Central memory CD8-positive, alpha-beta T cell (primary cell): ENCODE results near the gene ZBTB6.

ENCODE experiments used
- ATAC-seq: fragments of 150-1000 bp; cut with Tn5 transposase; replicated peaks from 2 replicates; pipeline ENCODE4 v1.10.0; 2022; ENCODE audit warnings: mild to moderate bottlenecking, moderate FRiP score, moderate number of reproducible peaks; ENCODE audit not compliant: poor library complexity, severe bottlenecking; ENCODE audit errors: extremely low read depth
- DNase-seq, 2 donors: peaks; one replicate each; pipeline ENCODE4 v3.0.0; 2021; ENCODE audit warnings: low spot score in 2 of 2
- H3K27ac Mint-ChIP-seq: one replicate; pipeline ENCODE4 v1.8.0; 2022; ENCODE audit warnings: low read depth, mild to moderate bottlenecking, moderate library complexity, mixed read lengths
- H3K27me3 Mint-ChIP-seq: one replicate; pipeline ENCODE4 v1.8.0; 2022; ENCODE audit warnings: mixed read lengths
- H3K36me3 Mint-ChIP-seq: one replicate; pipeline ENCODE4 v1.8.0; 2022; ENCODE audit warnings: mild to moderate bottlenecking, moderate library complexity, mixed read lengths; ENCODE audit not compliant: insufficient read depth
- H3K4me1 Mint-ChIP-seq: one replicate; pipeline ENCODE4 v1.8.0; 2022; ENCODE audit warnings: mixed read lengths
- H3K4me3 Mint-ChIP-seq: one replicate; pipeline ENCODE4 v1.8.0; 2022; ENCODE audit warnings: mild to moderate bottlenecking, moderate library complexity, mixed read lengths
- H3K9me3 Mint-ChIP-seq: one replicate; pipeline ENCODE4 v1.8.0; 2022; ENCODE audit warnings: mixed read lengths

Gene ZBTB6

DNA sequence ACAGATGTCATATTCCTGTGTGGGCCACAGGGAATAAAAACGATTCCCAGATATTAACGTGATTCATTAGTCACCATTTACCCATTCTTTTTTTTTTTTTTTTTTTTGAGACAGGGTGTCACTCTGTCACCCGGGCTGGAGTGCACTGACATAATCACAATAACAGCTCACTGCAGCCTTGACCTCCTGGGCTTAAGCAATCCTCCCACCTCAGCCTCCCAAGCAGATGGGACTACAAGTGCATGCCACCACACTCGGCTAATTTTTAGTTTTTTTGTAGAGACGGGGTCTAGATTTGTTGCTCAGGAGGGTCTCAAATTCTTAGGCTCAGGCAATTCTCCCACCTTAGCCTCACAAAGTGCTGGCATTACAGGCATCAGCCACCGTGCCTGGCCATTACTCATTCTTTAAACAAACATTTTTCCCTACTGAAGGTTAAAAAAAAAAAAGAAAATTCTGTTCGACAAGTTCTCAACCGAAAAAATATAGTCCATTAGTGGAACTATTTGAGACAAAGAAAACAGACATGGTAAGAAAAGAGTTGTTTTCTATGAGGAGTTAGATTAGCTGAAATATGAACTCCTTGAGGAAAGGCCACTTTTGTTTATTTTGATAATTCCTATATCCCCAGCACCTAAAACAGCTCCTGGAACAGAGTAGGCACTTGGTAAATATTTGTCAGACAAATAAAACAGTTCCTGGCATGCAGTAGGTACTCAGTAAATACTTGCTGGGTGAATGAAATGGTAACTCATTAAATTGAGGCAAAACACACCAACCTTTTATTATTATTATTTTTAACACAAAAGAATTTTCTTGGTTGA is 52.6 kb downstream of the ZBTB6 start:
- no peaks in the 10 kb centered on the region for H3K27me3 Mint-ChIP-seq
- no peak for ATAC-seq
- no peak for DNase-seq
- H3K36me3 Mint-ChIP-seq = peaks cover 44% of the 10 kb centered on the region
- H3K9me3 Mint-ChIP-seq = no peaks in the 10 kb centered on the region
- H3K4me1 Mint-ChIP-seq = no peaks in the 10 kb centered on the region
- no peak overlapping the region for H3K4me3 Mint-ChIP-seq
- no peak overlapping the region for H3K27ac Mint-ChIP-seq
